Hematopoietic multipotent progenitor cell treated with erythropoietin and hydrocortisone succinate and interleukin-3 and kit ligand, for 15 days (in vitro differentiated cells): ENCODE results near the gene ANKS6.

Experiments
- DNase-seq: peaks from one replicate; pipeline ENCODE4 v3.0.0-alpha.2; 2015; ENCODE audit warnings: low spot score

Gene ANKS6

GRCh38 chr9:98772364-98773155, 23.8 kb downstream of the ANKS6 start:
- no peak for DNase-seq

GRCh38 chr9:98771209-98771874, 25.0 kb downstream of the ANKS6 start:
- no peak for DNase-seq

- DNase-seq = no peak
Measured at GRCh38 chr9:98770717-98771116, 25.6 kb downstream of the ANKS6 start.

- DNase-seq = no peak
Measured at GRCh38 chr9:98768344-98768743, 28.0 kb downstream of the ANKS6 start.

- DNase-seq = no peak
Measured at GRCh38 chr9:98767915-98768314, 28.4 kb downstream of the ANKS6 start.

GRCh38 chr9:98767196-98767595, 29.2 kb downstream of the ANKS6 start:
- DNase-seq = no peak

GRCh38 chr9:98766586-98766985, 29.8 kb downstream of the ANKS6 start:
- DNase-seq = no peak

- DNase-seq = no peak
Measured at GRCh38 chr9:98765256-98765655, 31.1 kb downstream of the ANKS6 start.

GRCh38 chr9:98763986-98764745, 32.2 kb downstream of the ANKS6 start:
- DNase-seq = no peak

GRCh38 chr9:98760231-98760630, 36.1 kb downstream of the ANKS6 start:
- DNase-seq = no peak

GRCh38 chr9:98755006-98755618, 41.2 kb downstream of the ANKS6 start:
- no peak for DNase-seq

- DNase-seq = no peak
Measured at GRCh38 chr9:98751210-98751609, 45.1 kb downstream of the ANKS6 start.

GRCh38 chr9:98750364-98751060, 45.8 kb downstream of the ANKS6 start:
- no peak for DNase-seq

GRCh38 chr9:98747476-98747875, 48.9 kb downstream of the ANKS6 start:
- no peak for DNase-seq

- DNase-seq = no peak
Measured at GRCh38 chr9:98745470-98745869, 50.9 kb downstream of the ANKS6 start.

- DNase-seq = no peak
Measured at GRCh38 chr9:98743818-98744611, 52.3 kb downstream of the ANKS6 start.

- DNase-seq = no peak
Measured at GRCh38 chr9:98743329-98743728, 53.0 kb downstream of the ANKS6 start.

GRCh38 chr9:98742325-98743280, 53.8 kb downstream of the ANKS6 start:
- no peak for DNase-seq

- no peak for DNase-seq
Measured at GRCh38 chr9:98740226-98740881, 56.0 kb downstream of the ANKS6 start.
